Hepatocyte (in vitro differentiated cells): ENCODE measurements around the gene EME2.

Experiments used
- CTCF ChIP-seq: fragments of 200-600 bp; sonication (generic); IDR thresholded peaks from 2 replicates; pipeline ENCODE4 v1.5.1; 2016; ENCODE audit warnings: antibody characterized with exemption, mild to moderate bottlenecking; ENCODE audit not compliant: poor library complexity
- EZH2 ChIP-seq: fragments of 200-600 bp; sonication (generic); IDR thresholded peaks from 2 replicates; pipeline ENCODE4 v1.6.1; 2016; ENCODE audit warnings: antibody characterized with exemption, mild to moderate bottlenecking, borderline replicate concordance
- EZH2phosphoT487 ChIP-seq: fragments of 200-600 bp; sonication (generic); IDR thresholded peaks from one replicate; pipeline ENCODE4 v1.6.1; 2018; ENCODE audit warnings: antibody characterized with exemption, mild to moderate bottlenecking, low read depth, moderate library complexity; ENCODE audit not compliant: unreplicated experiment, severe bottlenecking

GRCh38 chr16:1794221-1794871, 21.7 kb downstream of the EME2 start:
- no peak for TF ChIP-seq EZH2phosphoT487
- no peak for TF ChIP-seq CTCF
- TF ChIP-seq EZH2: no peak
